ENCODE results near the gene NEURL1.

NEURL1 gene

GRCh38 chr10:103570844-103571655, 77.5 kb downstream of the NEURL1 start:
- no peak overlapping the region for H3K4me3 ChIP-seq (replicated peaks; ENCODE audit: low read depth, low read length)
- H3K36me3 ChIP-seq (ENCODE audit: control insufficient read depth, insufficient read depth, low read length): no peaks in the 10 kb centered on the region
- DNase-seq (ENCODE audit: extremely low read depth, insufficient read length): no peak
- H3K27me3 ChIP-seq (replicated peaks; ENCODE audit: control insufficient read depth, insufficient read depth, low read length): peaks cover 1% of the 10 kb centered on the region
- no peak for TF ChIP-seq CTCF (IDR thresholded peaks at IDR 0.05; ENCODE audit: insufficient read depth, low read length, poor library complexity, severe bottlenecking)

- TF ChIP-seq CTCF (IDR thresholded peaks at IDR 0.05; ENCODE audit: insufficient read depth, low read length, poor library complexity, severe bottlenecking): no peak
- H3K4me3 ChIP-seq (replicated peaks; ENCODE audit: low read depth, low read length): no peak overlapping the region
- H3K36me3 ChIP-seq (ENCODE audit: control insufficient read depth, insufficient read depth, low read length): no peaks in the 10 kb centered on the region
- H3K27me3 ChIP-seq (replicated peaks; ENCODE audit: control insufficient read depth, insufficient read depth, low read length): peaks cover 1% of the 10 kb centered on the region
- DNase-seq (ENCODE audit: extremely low read depth, insufficient read length): no peak
Observed at GRCh38 chr10:103571656-103571975, 78.1 kb downstream of the NEURL1 start.

GRCh38 chr10:103572347-103573204, 79.1 kb downstream of the NEURL1 start:
- DNase-seq (ENCODE audit: extremely low read depth, insufficient read length): no peak
- Histone ChIP-seq H3K27me3 (replicated peaks; ENCODE audit: control insufficient read depth, insufficient read depth, low read length) (peaks cover 1% of the 10 kb centered on the region), H3K36me3 (ENCODE audit: control insufficient read depth, insufficient read depth, low read length) (no peaks in the 10 kb centered on the region), H3K4me3 (replicated peaks; ENCODE audit: low read depth, low read length) (no peak overlapping the region)
- TF ChIP-seq CTCF (IDR thresholded peaks at IDR 0.05; ENCODE audit: insufficient read depth, low read length, poor library complexity, severe bottlenecking): no peak

- DNase-seq (ENCODE audit: extremely low read depth, insufficient read length): no peak
- Histone ChIP-seq H3K4me3 (replicated peaks; ENCODE audit: low read depth, low read length) (no peak overlapping the region), H3K36me3 (ENCODE audit: control insufficient read depth, insufficient read depth, low read length) (no peaks in the 10 kb centered on the region), H3K27me3 (replicated peaks; ENCODE audit: control insufficient read depth, insufficient read depth, low read length) (peaks cover 1% of the 10 kb centered on the region)
- no peak for TF ChIP-seq CTCF (IDR thresholded peaks at IDR 0.05; ENCODE audit: insufficient read depth, low read length, poor library complexity, severe bottlenecking)
Observed at GRCh38 chr10:103573205-103573487, 79.6 kb downstream of the NEURL1 start.

GRCh38 chr10:103574097-103575061, 80.9 kb downstream of the NEURL1 start:
- Histone ChIP-seq H3K4me3 (replicated peaks; ENCODE audit: low read depth, low read length) (no peak overlapping the region), H3K36me3 (ENCODE audit: control insufficient read depth, insufficient read depth, low read length) (no peaks in the 10 kb centered on the region), H3K27me3 (replicated peaks; ENCODE audit: control insufficient read depth, insufficient read depth, low read length) (peaks cover 1% of the 10 kb centered on the region)
- TF ChIP-seq CTCF (IDR thresholded peaks at IDR 0.05; ENCODE audit: insufficient read depth, low read length, poor library complexity, severe bottlenecking): no peak
- no peak for DNase-seq (ENCODE audit: extremely low read depth, insufficient read length)
